Measurements from ENCODE around the gene OR1S2. TPM values are rescaled to one million over a fixed set of nuclear protein-coding genes. Genes with fewer than 3 reads are reported as not detected.

OR1S2 gene
- total RNA-seq, 1 experiment from 2014 or later = not detected

GRCh38 chr11:58164389-58164788 lies 39.6 kb downstream of the OR1S2 start:
- H3K36me3 ChIP-seq (ENCODE audit: control insufficient read depth, insufficient read depth, low read length) = no peaks in the 10 kb centered on the region
- H3K4me3 ChIP-seq (ENCODE audit: low read depth in 2 of 2, low read length in 2 of 2) = no peak overlapping the region
- H3K27ac ChIP-seq (ENCODE audit: low read length) = no peak overlapping the region
- in situ Hi-C loops (cut with HindIII; ENCODE audit: low pct_unique_long_range_greater_than_20kb, low sequenced_read_pairs) = no loop called here
- H3K9me3 ChIP-seq (ENCODE audit: control insufficient read depth, insufficient read depth, low read depth, low read length) = no peaks in the 10 kb centered on the region
- intact Hi-C loops (cut with micrococcal nuclease; ENCODE audit: unreplicated experiment) = no loop called here
- POLR2A ChIA-PET = no interaction called here
- ATAC-seq (no peak), DNase-seq (ENCODE audit: low read depth, low spot score) (no peak)
- BruUV-seq (replicated peaks) = no TSS peak
- H3K4me1 ChIP-seq (ENCODE audit: control insufficient read depth, insufficient read depth, low read length) = no peaks in the 10 kb centered on the region
- CTCF ChIA-PET = no interaction called here
- TF ChIP-seq TCF7L2 (IDR thresholded peaks at IDR 0.05; ENCODE audit: low read depth, low read length) (no peak), CTCF (IDR thresholded peaks at IDR 0.05) (no peak), SIN3A (IDR thresholded peaks at IDR 0.05; ENCODE audit: borderline replicate concordance, insufficient read depth, low read depth, low read length) (no peak), REST (IDR thresholded peaks at IDR 0.05; ENCODE audit: insufficient read depth in 1 of 2, low read depth in 2 of 2, low read length in 1 of 2) (no peak), POLR2AphosphoS5 (IDR thresholded peaks at IDR 0.05; ENCODE audit: low read depth, low read length) (no peak)
- H3K27me3 ChIP-seq (ENCODE audit: control insufficient read depth, insufficient read depth, low read length) = peaks cover 3% of the 10 kb centered on the region; the same call in 1 of the 2 replicates

Other genes starting within 250 kb of the OR1S2 start
- gene OR9Q1, start 180.3 kb downstream of the OR1S2 start, total RNA-seq (2021; ENCODE audit: unreplicated experiment) = not detected
- not detected for gene OR6Q1, start 173.2 kb downstream of the OR1S2 start, total RNA-seq (2021; ENCODE audit: unreplicated experiment)
- not detected for gene OR9I1, start 78.6 kb downstream of the OR1S2 start, total RNA-seq (2021; ENCODE audit: unreplicated experiment)
- gene OR9Q2, start 15.1 kb downstream of the OR1S2 start, total RNA-seq (2021; ENCODE audit: unreplicated experiment) = not detected
- not detected for gene OR1S1, start 8.6 kb upstream of the OR1S2 start, total RNA-seq (2021; ENCODE audit: unreplicated experiment)
- gene OR10Q1, start 24.8 kb upstream of the OR1S2 start, total RNA-seq (2021; ENCODE audit: unreplicated experiment) = not detected
- gene OR10W1, start 64.1 kb upstream of the OR1S2 start, total RNA-seq (2021; ENCODE audit: unreplicated experiment) = not detected
- not detected for gene OR5B17, start 154.9 kb upstream of the OR1S2 start, total RNA-seq (2021; ENCODE audit: unreplicated experiment)
- gene OR5B3, start 202.7 kb upstream of the OR1S2 start, total RNA-seq (2021; ENCODE audit: unreplicated experiment) = not detected
- gene OR5B2, start 224.0 kb upstream of the OR1S2 start, total RNA-seq (2021; ENCODE audit: unreplicated experiment) = not detected
- gene OR5B12, start 238.1 kb upstream of the OR1S2 start, total RNA-seq (2021; ENCODE audit: unreplicated experiment) = not detected

Data from Panc1 (cell line).